HEK293 (cell line): ENCODE measurements around the gene KCNT1.

Source experiments
- CTCF ChIA-PET: fragments of 350-600 bp; formaldehyde crosslinking; extraction: SDS; loops from one replicate; lab custom pipeline; 2021; ENCODE audit warnings: antibody characterized with exemption; lab: Yijun Ruan, JAX
- POLR2A ChIA-PET: fragments of 300-600 bp; formaldehyde crosslinking; extraction: SDS; loops from one replicate; lab custom pipeline; 2020; ENCODE audit warnings: antibody characterized with exemption, inconsistent platforms; lab: Yijun Ruan, JAX
- H3K27ac ChIP-seq: fragments of 200-500 bp; sonication (Bioruptor generic); 2 replicates; pipeline ENCODE4 v1.5.1; 2014; ENCODE audit warnings: low read depth, low read length, control low read depth, inconsistent platforms; ENCODE audit errors: extremely low read depth
- H3K36me3 ChIP-seq, 2 experiments: fragments of 200-500 bp in 1 of 2; sonication (Bioruptor generic) in 1 of 2; 1 replicate in 1 of 2; 2 replicates in 1 of 2; pipeline ENCODE4 v1.5.1; 2014 to 2017; ENCODE audit warnings: inconsistent platforms in 2 of 2, low read length in 2 of 2; ENCODE audit not compliant: control insufficient read depth in 2 of 2, insufficient read depth in 1 of 2
- H3K4me1 ChIP-seq: fragments of 200-500 bp; sonication (Bioruptor generic); 2 replicates; pipeline ENCODE4 v1.5.1; 2014; ENCODE audit warnings: mild to moderate bottlenecking, low read length, inconsistent platforms; ENCODE audit not compliant: control insufficient read depth, insufficient read depth
- H3K4me3 ChIP-seq: 2 replicates; pipeline ENCODE4 v1.5.1; 2011; ENCODE audit warnings: low read depth, mild to moderate bottlenecking, control low read depth, low read length, moderate library complexity
- H3K9me3 ChIP-seq: fragments of 200-500 bp; sonication (Bioruptor generic); 2 replicates; pipeline ENCODE4 v1.5.1; 2014; ENCODE audit warnings: low read depth, low read length, inconsistent platforms; ENCODE audit not compliant: control insufficient read depth, insufficient read depth
- FEZF1 ChIP-seq: fragments of 450-650 bp; formaldehyde crosslinking; IDR thresholded peaks from 2 replicates; pipeline ENCODE4 v1.5.1; 2016; ENCODE audit warnings: missing biosample characterization, missing genetic modification characterization
- SETDB1 ChIP-seq: IDR thresholded peaks from one replicate; pipeline ENCODE4 v1.6.1; 2017; ENCODE audit warnings: mild to moderate bottlenecking, low read length, moderate library complexity, mixed read lengths; ENCODE audit not compliant: insufficient read length
- TRIM28 ChIP-seq: IDR thresholded peaks from 2 replicates; pipeline ENCODE4 v1.6.1; 2011; ENCODE audit warnings: low read length, control low read depth, borderline replicate concordance
- ZBTB8A ChIP-seq: fragments of 450-650 bp; formaldehyde crosslinking; IDR thresholded peaks from 2 replicates; pipeline ENCODE4 v1.5.1; 2016; ENCODE audit warnings: missing biosample characterization, missing genetic modification characterization
- ZFP69B ChIP-seq: fragments of 450-650 bp; formaldehyde crosslinking; IDR thresholded peaks from 2 replicates; pipeline ENCODE4 v1.5.1; 2016; ENCODE audit warnings: missing biosample characterization, missing genetic modification characterization
- ZIC2 ChIP-seq: fragments of 450-650 bp; formaldehyde crosslinking; IDR thresholded peaks from 2 replicates; pipeline ENCODE4 v1.5.1; 2016; ENCODE audit warnings: missing biosample characterization, missing genetic modification characterization
- ZNF133 ChIP-seq: fragments of 450-650 bp; formaldehyde crosslinking; IDR thresholded peaks from 2 replicates; pipeline ENCODE4 v1.5.1; 2016; ENCODE audit warnings: missing biosample characterization, missing genetic modification characterization
- ZNF174 ChIP-seq: fragments of 450-650 bp; formaldehyde crosslinking; IDR thresholded peaks from 2 replicates; pipeline ENCODE4 v1.5.0; 2017; ENCODE audit warnings: missing biosample characterization, mild to moderate bottlenecking, missing genetic modification characterization
- ZNF184 ChIP-seq: fragments of 450-650 bp; IDR thresholded peaks from 2 replicates; pipeline ENCODE4 v1.5.1; 2018; ENCODE audit warnings: missing biosample characterization, mild to moderate bottlenecking, missing genetic modification characterization
- ZNF202 ChIP-seq: fragments of 450-650 bp; formaldehyde crosslinking; IDR thresholded peaks from 2 replicates; pipeline ENCODE4 v1.5.1; 2016; ENCODE audit warnings: missing biosample characterization, missing genetic modification characterization, borderline replicate concordance
- ZNF24 ChIP-seq: fragments of 450-650 bp; formaldehyde crosslinking; IDR thresholded peaks from 2 replicates; pipeline ENCODE4 v1.5.1; 2016; ENCODE audit warnings: missing biosample characterization, missing genetic modification characterization
- ZNF366 ChIP-seq: fragments of 450-650 bp; formaldehyde crosslinking; conservative IDR thresholded peaks from 2 replicates; pipeline ENCODE4 v1.5.1; 2016; ENCODE audit warnings: missing biosample characterization, missing genetic modification characterization
- ZNF391 ChIP-seq: fragments of 450-650 bp; formaldehyde crosslinking; IDR thresholded peaks from 2 replicates; pipeline ENCODE4 v1.5.1; 2016; ENCODE audit warnings: low read depth, missing biosample characterization, missing genetic modification characterization, borderline replicate concordance
- ZNF433 ChIP-seq: fragments of 450-650 bp; formaldehyde crosslinking; IDR thresholded peaks from 2 replicates; pipeline ENCODE4 v1.5.1; 2016; ENCODE audit warnings: missing biosample characterization, missing genetic modification characterization, low read depth
- ZNF510 ChIP-seq: fragments of 450-650 bp; formaldehyde crosslinking; IDR thresholded peaks from 2 replicates; pipeline ENCODE4 v1.5.1; 2018; ENCODE audit warnings: mild to moderate bottlenecking, missing genetic modification characterization, missing biosample characterization; ENCODE audit not compliant: insufficient replicate concordance
- ZNF549 ChIP-seq: fragments of 450-650 bp; IDR thresholded peaks from 2 replicates; pipeline ENCODE4 v1.5.1; 2018; ENCODE audit warnings: missing biosample characterization, missing genetic modification characterization, mild to moderate bottlenecking, inconsistent platforms, moderate library complexity
- ZNF596 ChIP-seq: fragments of 450-650 bp; IDR thresholded peaks from 2 replicates; pipeline ENCODE4 v1.5.0; 2018; ENCODE audit warnings: missing biosample characterization, mild to moderate bottlenecking, missing genetic modification characterization, moderate library complexity
- ZNF626 ChIP-seq: fragments of 450-650 bp; sonication (Bioruptor Pico); formaldehyde crosslinking; IDR thresholded peaks from 2 replicates; pipeline ENCODE4 v1.5.1; 2018; ENCODE audit warnings: missing biosample characterization, missing genetic modification characterization, inconsistent platforms
- TF ChIP-seq, protein P1 (sequence below): fragments of 450-650 bp; formaldehyde crosslinking; IDR thresholded peaks from 2 replicates; pipeline ENCODE4 v1.5.1; 2016; ENCODE audit warnings: missing biosample characterization, missing genetic modification characterization
- TF ChIP-seq, protein P2 (sequence below): fragments of 450-650 bp; formaldehyde crosslinking; IDR thresholded peaks from 2 replicates; pipeline ENCODE4 v1.5.1; 2016; ENCODE audit warnings: missing biosample characterization, missing genetic modification characterization
- TF ChIP-seq, protein P3 (sequence below): fragments of 450-650 bp; formaldehyde crosslinking; IDR thresholded peaks from 2 replicates; pipeline ENCODE4 v1.5.1; 2016; ENCODE audit warnings: missing biosample characterization, missing genetic modification characterization
- TF ChIP-seq, protein P4 (sequence below): IDR thresholded peaks from 2 replicates; pipeline ENCODE4 v1.6.1; 2011; ENCODE audit warnings: mild to moderate bottlenecking, low read depth, low read length, borderline replicate concordance
- TF ChIP-seq, protein P5 (sequence below): fragments of 450-650 bp; formaldehyde crosslinking; IDR thresholded peaks from 2 replicates; pipeline ENCODE4 v1.5.1; 2017; ENCODE audit warnings: missing biosample characterization, missing genetic modification characterization
- TF ChIP-seq, protein P6 (sequence below): fragments of 450-650 bp; formaldehyde crosslinking; IDR thresholded peaks from 2 replicates; pipeline ENCODE4 v1.5.1; 2017; ENCODE audit warnings: missing biosample characterization, missing genetic modification characterization

Gene KCNT1

DNA sequence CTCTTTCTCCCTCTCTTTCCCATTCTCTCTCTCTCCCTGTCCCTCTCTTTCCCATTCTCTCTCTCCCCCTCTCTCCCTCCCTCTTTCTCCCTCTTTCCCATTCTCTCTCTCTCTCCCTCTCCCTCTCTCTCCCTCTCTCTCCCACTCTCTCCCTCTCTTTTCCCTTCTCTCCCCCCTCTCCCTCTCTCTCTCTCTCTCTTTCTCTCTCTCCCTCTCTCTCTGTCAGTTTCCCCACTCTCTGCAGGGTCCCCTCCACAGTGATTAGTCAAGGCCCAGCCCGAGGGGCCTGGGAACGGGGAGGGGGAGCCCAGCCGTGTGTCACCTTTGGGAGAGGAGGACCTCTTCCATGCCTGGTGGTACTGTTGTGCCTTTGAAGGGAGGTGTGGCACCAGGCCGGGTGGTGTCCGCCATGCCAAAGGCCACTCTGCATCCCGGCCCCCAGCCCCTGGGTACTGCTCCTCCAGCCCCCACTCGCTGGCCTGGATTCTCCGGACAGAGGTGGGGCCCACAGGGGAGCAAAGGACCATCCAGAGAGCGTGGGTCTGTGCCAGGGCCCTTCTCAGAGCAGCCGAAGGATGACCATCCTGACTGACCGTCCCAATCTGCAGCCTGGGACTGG, 25.4 kb downstream of the KCNT1 start:
- no peaks in the 10 kb centered on the region for H3K9me3 ChIP-seq
- no peak for TF ChIP-seq TRIM28
- TF ChIP-seq, protein P1, sequence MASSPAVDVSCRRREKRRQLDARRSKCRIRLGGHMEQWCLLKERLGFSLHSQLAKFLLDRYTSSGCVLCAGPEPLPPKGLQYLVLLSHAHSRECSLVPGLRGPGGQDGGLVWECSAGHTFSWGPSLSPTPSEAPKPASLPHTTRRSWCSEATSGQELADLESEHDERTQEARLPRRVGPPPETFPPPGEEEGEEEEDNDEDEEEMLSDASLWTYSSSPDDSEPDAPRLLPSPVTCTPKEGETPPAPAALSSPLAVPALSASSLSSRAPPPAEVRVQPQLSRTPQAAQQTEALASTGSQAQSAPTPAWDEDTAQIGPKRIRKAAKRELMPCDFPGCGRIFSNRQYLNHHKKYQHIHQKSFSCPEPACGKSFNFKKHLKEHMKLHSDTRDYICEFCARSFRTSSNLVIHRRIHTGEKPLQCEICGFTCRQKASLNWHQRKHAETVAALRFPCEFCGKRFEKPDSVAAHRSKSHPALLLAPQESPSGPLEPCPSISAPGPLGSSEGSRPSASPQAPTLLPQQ, result 0 out of 2 replicates have a peak, but pooled peaks have one; percentile 29
- no peak for TF ChIP-seq FEZF1 (tag by site-specific recombination)
- peak; percentile 59 for TF ChIP-seq ZNF366 (tag by site-specific recombination)
- TF ChIP-seq ZNF174 (tag by site-specific recombination), result no peak
- TF ChIP-seq ZNF433 (tag by site-specific recombination), result no peak
- TF ChIP-seq ZNF184 (tag by site-specific recombination), result no peak
- TF ChIP-seq ZNF510, result no peak
- peak; percentile 97 for TF ChIP-seq ZNF596 (tag by site-specific recombination)
- no peak for TF ChIP-seq ZNF391
- no peak for TF ChIP-seq ZNF202 (tag by site-specific recombination)
- TF ChIP-seq, protein P2, sequence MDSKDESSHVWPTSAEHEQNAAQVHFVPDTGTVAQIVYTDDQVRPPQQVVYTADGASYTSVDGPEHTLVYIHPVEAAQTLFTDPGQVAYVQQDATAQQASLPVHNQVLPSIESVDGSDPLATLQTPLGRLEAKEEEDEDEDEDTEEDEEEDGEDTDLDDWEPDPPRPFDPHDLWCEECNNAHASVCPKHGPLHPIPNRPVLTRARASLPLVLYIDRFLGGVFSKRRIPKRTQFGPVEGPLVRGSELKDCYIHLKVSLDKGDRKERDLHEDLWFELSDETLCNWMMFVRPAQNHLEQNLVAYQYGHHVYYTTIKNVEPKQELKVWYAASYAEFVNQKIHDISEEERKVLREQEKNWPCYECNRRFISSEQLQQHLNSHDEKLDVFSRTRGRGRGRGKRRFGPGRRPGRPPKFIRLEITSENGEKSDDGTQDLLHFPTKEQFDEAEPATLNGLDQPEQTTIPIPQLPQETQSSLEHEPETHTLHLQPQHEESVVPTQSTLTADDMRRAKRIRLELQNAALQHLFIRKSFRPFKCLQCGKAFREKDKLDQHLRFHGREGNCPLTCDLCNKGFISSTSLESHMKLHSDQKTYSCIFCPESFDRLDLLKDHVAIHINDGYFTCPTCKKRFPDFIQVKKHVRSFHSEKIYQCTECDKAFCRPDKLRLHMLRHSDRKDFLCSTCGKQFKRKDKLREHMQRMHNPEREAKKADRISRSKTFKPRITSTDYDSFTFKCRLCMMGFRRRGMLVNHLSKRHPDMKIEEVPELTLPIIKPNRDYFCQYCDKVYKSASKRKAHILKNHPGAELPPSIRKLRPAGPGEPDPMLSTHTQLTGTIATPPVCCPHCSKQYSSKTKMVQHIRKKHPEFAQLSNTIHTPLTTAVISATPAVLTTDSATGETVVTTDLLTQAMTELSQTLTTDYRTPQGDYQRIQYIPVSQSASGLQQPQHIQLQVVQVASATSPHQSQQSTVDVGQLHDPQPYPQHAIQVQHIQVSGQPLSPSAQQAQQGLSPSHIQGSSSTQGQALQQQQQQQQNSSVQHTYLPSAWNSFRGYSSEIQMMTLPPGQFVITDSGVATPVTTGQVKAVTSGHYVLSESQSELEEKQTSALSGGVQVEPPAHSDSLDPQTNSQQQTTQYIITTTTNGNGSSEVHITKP (tag by site-specific recombination), result no peak
- 0 out of 2 replicates have a peak, but pooled peaks have one; percentile 44 for TF ChIP-seq ZFP69B (tag by site-specific recombination)
- no peaks in the 10 kb centered on the region for H3K4me1 ChIP-seq
- POLR2A ChIA-PET, result no interaction called here
- H3K4me3 ChIP-seq, result no peak overlapping the region
- CTCF ChIA-PET, result no interaction called here
- H3K27ac ChIP-seq, result no peak overlapping the region
- no peaks in the 10 kb centered on the region for H3K36me3 ChIP-seq

DNA sequence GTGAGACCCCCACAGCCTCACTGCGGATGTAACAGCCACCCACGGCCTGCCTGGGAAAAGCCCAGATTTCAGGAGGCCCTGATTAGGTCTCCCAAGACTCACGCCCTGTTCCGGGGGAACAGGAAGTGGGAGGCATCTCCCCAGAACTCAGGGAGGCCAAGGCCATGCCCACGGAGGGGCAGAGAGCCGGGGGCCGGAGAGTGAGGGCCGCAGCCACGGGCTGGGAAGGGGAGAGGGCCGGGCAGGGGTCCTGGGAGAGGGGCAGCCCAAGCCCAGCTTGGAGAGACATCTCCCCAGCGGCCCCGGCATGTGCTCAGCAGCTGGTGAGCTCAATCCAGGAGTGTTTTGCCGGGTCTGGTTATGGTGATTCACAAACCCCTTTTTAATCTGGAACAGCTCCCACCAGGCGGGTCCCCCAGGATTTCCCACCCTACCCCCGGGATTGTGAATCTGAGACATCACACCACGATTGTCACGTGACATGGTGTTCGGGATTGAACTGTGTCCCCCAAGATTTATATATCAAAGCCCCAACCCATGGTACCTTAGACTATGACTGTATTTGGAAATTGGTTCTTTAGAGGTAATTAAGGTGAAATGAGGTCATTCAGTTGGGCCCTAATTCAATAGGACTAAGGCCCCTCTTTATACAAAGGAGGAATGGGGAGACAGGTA, 26.6 kb downstream of the KCNT1 start:
- ChIA-PET CTCF (interaction anchor here (0.6 kb wide), 1 partner anchor 26 kb away, joined by 3 read pairs; the partner anchor contains the start of gene KCNT1), POLR2A (no interaction called here)
- Histone ChIP-seq H3K4me3 (no peak overlapping the region), H3K36me3 (no peaks in the 10 kb centered on the region), H3K27ac (no peak overlapping the region), H3K9me3 (no peaks in the 10 kb centered on the region), H3K4me1 (no peaks in the 10 kb centered on the region)
- TF ChIP-seq ZNF626 (tag by site-specific recombination) (no peak), ZNF202 (tag by site-specific recombination) (no peak), ZIC2 (tag by site-specific recombination) (no peak), ZNF133 (tag by site-specific recombination) (no peak), ZNF549 (no peak), ZBTB8A (tag by site-specific recombination) (no peak), ZNF24 (tag by site-specific recombination) (no peak), SETDB1 (no peak)
- TF ChIP-seq, protein P3, sequence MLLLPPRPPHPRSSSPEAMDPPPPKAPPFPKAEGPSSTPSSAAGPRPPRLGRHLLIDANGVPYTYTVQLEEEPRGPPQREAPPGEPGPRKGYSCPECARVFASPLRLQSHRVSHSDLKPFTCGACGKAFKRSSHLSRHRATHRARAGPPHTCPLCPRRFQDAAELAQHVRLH (tag by site-specific recombination), result no peak
- TF ChIP-seq, protein P4, sequence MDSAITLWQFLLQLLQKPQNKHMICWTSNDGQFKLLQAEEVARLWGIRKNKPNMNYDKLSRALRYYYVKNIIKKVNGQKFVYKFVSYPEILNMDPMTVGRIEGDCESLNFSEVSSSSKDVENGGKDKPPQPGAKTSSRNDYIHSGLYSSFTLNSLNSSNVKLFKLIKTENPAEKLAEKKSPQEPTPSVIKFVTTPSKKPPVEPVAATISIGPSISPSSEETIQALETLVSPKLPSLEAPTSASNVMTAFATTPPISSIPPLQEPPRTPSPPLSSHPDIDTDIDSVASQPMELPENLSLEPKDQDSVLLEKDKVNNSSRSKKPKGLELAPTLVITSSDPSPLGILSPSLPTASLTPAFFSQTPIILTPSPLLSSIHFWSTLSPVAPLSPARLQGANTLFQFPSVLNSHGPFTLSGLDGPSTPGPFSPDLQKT, result no peak
- TF ChIP-seq, protein P5, sequence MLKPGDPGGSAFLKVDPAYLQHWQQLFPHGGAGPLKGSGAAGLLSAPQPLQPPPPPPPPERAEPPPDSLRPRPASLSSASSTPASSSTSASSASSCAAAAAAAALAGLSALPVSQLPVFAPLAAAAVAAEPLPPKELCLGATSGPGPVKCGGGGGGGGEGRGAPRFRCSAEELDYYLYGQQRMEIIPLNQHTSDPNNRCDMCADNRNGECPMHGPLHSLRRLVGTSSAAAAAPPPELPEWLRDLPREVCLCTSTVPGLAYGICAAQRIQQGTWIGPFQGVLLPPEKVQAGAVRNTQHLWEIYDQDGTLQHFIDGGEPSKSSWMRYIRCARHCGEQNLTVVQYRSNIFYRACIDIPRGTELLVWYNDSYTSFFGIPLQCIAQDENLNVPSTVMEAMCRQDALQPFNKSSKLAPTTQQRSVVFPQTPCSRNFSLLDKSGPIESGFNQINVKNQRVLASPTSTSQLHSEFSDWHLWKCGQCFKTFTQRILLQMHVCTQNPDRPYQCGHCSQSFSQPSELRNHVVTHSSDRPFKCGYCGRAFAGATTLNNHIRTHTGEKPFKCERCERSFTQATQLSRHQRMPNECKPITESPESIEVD (tag by site-specific recombination), result no peak
- TF ChIP-seq, protein P6, sequence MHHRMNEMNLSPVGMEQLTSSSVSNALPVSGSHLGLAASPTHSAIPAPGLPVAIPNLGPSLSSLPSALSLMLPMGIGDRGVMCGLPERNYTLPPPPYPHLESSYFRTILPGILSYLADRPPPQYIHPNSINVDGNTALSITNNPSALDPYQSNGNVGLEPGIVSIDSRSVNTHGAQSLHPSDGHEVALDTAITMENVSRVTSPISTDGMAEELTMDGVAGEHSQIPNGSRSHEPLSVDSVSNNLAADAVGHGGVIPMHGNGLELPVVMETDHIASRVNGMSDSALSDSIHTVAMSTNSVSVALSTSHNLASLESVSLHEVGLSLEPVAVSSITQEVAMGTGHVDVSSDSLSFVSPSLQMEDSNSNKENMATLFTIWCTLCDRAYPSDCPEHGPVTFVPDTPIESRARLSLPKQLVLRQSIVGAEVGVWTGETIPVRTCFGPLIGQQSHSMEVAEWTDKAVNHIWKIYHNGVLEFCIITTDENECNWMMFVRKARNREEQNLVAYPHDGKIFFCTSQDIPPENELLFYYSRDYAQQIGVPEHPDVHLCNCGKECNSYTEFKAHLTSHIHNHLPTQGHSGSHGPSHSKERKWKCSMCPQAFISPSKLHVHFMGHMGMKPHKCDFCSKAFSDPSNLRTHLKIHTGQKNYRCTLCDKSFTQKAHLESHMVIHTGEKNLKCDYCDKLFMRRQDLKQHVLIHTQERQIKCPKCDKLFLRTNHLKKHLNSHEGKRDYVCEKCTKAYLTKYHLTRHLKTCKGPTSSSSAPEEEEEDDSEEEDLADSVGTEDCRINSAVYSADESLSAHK (tag by site-specific recombination), result no peak
